ENCODE data around the gene HOXB4. TPM values are rescaled to one million over a fixed set of nuclear protein-coding genes. Genes with fewer than 3 reads are reported as not detected.

The HOXB4 gene
- total RNA-seq, 1 donor from 2014 or later = 0.25 TPM

DNA sequence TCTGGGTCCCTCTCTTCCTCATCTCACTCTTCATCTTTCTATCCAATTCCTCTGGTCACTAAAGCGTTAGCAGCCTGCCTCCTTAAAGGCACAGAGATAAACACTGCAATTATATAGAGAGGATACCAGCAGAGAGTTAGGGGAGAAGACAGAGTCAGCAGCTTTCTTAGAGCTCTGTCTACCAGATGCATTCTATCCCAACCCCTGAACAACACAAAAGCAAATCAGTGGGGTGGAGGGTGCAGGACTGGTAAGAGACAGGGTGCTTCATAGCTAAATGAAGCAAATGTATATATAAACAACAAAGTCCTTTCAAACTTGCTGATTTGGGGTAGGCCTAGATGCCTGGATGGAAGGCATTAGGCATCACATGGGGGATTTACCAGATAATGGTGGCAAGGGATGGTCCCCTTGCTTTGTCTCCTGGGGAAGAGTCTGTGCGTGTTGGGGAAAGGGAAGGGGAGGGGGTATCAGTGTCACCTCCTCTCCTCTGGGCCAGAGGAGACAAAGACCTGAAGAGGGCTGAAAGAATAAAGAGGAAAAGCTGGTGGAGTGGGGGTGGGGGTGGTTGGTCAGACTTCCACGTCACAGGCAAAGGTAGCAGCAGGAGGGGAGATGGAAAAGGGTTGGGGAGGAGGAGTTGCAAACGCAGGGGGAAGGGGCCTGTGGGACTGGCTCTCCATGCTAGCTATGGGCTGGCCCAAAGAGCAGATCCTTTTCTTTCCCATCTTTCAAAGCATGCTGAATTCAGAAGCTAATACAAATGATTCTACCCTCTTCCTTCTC, 12.0 kb downstream of the HOXB4 start:
- Histone ChIP-seq H3K27ac (replicated peaks) (peak overlapping the region; percentile 36), H3K9me3 (replicated peaks) (no peaks in the 10 kb centered on the region), H3K36me3 (no peaks in the 10 kb centered on the region), H3K27me3 (ENCODE audit: low read depth) (peaks cover 100% of the 10 kb centered on the region), H3K4me3 (no peak overlapping the region), H3K4me1 (peaks cover 27% of the 10 kb centered on the region)
- TF ChIP-seq CTCF (IDR thresholded peaks at IDR 0.05; ENCODE audit: borderline replicate concordance) = no peak
- intact Hi-C loops (cut with micrococcal nuclease) = no loop called here
- DNase-seq = no peak

- no peak for TF ChIP-seq CTCF (IDR thresholded peaks at IDR 0.05; ENCODE audit: borderline replicate concordance)
- no peak for DNase-seq
- H3K27ac ChIP-seq (replicated peaks) = peak overlapping the region; percentile 36
- no peaks in the 10 kb centered on the region for H3K36me3 ChIP-seq
- peaks cover 27% of the 10 kb centered on the region for H3K4me1 ChIP-seq
- H3K9me3 ChIP-seq (replicated peaks) = no peaks in the 10 kb centered on the region
- intact Hi-C loops (cut with micrococcal nuclease) = no loop called here
- peaks cover 99% of the 10 kb centered on the region for H3K27me3 ChIP-seq (ENCODE audit: low read depth)
- peak overlapping the region; percentile 61 for H3K4me3 ChIP-seq
These were observed 13.1 kb downstream of the HOXB4 start for GRCh38 chr17:48565022-48565554.

- DNase-seq = no peak
- Histone ChIP-seq H3K36me3 (no peaks in the 10 kb centered on the region), H3K4me1 (peaks cover 27% of the 10 kb centered on the region), H3K9me3 (replicated peaks) (no peaks in the 10 kb centered on the region), H3K27ac (replicated peaks) (peak overlapping the region; percentile 66), H3K4me3 (peak overlapping the region; percentile 61), H3K27me3 (ENCODE audit: low read depth) (peaks cover 99% of the 10 kb centered on the region)
- no peak for TF ChIP-seq CTCF (IDR thresholded peaks at IDR 0.05; ENCODE audit: borderline replicate concordance)
- intact Hi-C loops (cut with micrococcal nuclease) = no loop called here
These were observed 13.7 kb downstream of the HOXB4 start for GRCh38 chr17:48564188-48565021.

GRCh38 chr17:48563867-48564187, 14.3 kb downstream of the HOXB4 start:
- Histone ChIP-seq H3K4me3 (peak overlapping the region; percentile 61), H3K9me3 (replicated peaks) (no peaks in the 10 kb centered on the region), H3K27me3 (ENCODE audit: low read depth) (peaks cover 99% of the 10 kb centered on the region), H3K36me3 (no peaks in the 10 kb centered on the region), H3K4me1 (peaks cover 24% of the 10 kb centered on the region), H3K27ac (replicated peaks) (peak overlapping the region; percentile 66)
- intact Hi-C loops (cut with micrococcal nuclease) = no loop called here
- no peak for TF ChIP-seq CTCF (IDR thresholded peaks at IDR 0.05; ENCODE audit: borderline replicate concordance)
- no peak for DNase-seq

DNA sequence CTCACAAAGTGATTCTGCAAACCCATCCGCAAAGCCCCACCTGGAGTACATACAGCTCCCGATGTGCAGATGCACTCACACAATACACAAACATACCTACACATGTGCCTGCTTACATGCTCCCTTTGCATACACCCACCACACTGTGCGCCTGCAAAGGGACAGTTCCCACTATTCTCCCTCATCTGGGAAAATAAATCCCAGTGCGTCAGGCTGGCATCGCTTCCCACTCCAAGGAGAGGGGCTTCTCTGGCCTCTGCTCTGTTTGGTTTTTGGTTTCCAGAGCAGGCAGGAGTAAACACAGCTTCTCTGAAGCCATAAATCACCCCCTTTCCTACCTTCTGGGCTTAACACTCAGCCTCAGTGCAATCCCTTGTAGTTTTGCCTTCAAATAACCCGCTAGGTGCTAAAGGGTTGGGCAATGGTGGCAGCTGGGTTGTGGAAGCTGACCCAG, 14.7 kb downstream of the HOXB4 start:
- intact Hi-C loops (cut with micrococcal nuclease) = no loop called here
- no peak for TF ChIP-seq CTCF (IDR thresholded peaks at IDR 0.05; ENCODE audit: borderline replicate concordance)
- peaks cover 20% of the 10 kb centered on the region for H3K4me1 ChIP-seq
- H3K9me3 ChIP-seq (replicated peaks) = no peaks in the 10 kb centered on the region
- H3K36me3 ChIP-seq = no peaks in the 10 kb centered on the region
- H3K27me3 ChIP-seq (ENCODE audit: low read depth) = peaks cover 99% of the 10 kb centered on the region
- H3K27ac ChIP-seq (replicated peaks) = no peak overlapping the region
- no peak for DNase-seq
- H3K4me3 ChIP-seq = peak overlapping the region; percentile 61
